ENCODE data around the gene DOK6. TPM values are rescaled to one million over a fixed set of nuclear protein-coding genes. Genes with fewer than 3 reads are reported as not detected.

Gene DOK6
- total RNA-seq, 6 donors from 2014 or later, result 0.89 to 6.1 (median 1.9) TPM

GRCh38 chr18:69631281-69631680 lies 230.6 kb downstream of the DOK6 start:
- no peaks in the 10 kb centered on the region for H3K27me3 ChIP-seq
- no peaks in the 10 kb centered on the region for H3K36me3 ChIP-seq
- ATAC-seq (ENCODE audit: low FRiP score in 2 of 2) (no peak), DNase-seq (no peak)
- WGBS, 2 donors, result 62 to 67% methylated on average over 3 of the region's 3 CpGs
- H3K27ac ChIP-seq, result no peak overlapping the region
- H3K4me3 ChIP-seq, result no peak overlapping the region
- H3K9me3 ChIP-seq, result no peaks in the 10 kb centered on the region
- TF ChIP-seq POLR2AphosphoS5 (IDR thresholded peaks at IDR 0.05) (no peak), EP300 (IDR thresholded peaks at IDR 0.05) (no peak), CTCF (IDR thresholded peaks at IDR 0.05) (no peak)
- no peaks in the 10 kb centered on the region for H3K4me1 ChIP-seq

- DNase-seq, result no peak
- WGBS, 2 donors, result 82 to 84% methylated on average over 2 of the region's 2 CpGs
- ATAC-seq (ENCODE audit: low FRiP score in 2 of 2), result no peak
- H3K27me3 ChIP-seq, result no peaks in the 10 kb centered on the region
- H3K27ac ChIP-seq, result no peak overlapping the region
- H3K36me3 ChIP-seq, result no peaks in the 10 kb centered on the region
- H3K9me3 ChIP-seq, result no peaks in the 10 kb centered on the region
- TF ChIP-seq POLR2A (IDR thresholded peaks at IDR 0.05), result no peak
- no peak for TF ChIP-seq POLR2AphosphoS5 (IDR thresholded peaks at IDR 0.05)
- no peak for TF ChIP-seq CTCF (IDR thresholded peaks at IDR 0.05)
- TF ChIP-seq EP300 (IDR thresholded peaks at IDR 0.05), result no peak
- no peaks in the 10 kb centered on the region for H3K4me1 ChIP-seq
- no peak overlapping the region for H3K4me3 ChIP-seq
These were observed 234.8 kb downstream of the DOK6 start for GRCh38 chr18:69635482-69635881.

GRCh38 chr18:69636529-69637301 lies 236.0 kb downstream of the DOK6 start:
- no peaks in the 10 kb centered on the region for H3K9me3 ChIP-seq
- H3K27me3 ChIP-seq, result no peaks in the 10 kb centered on the region
- no peaks in the 10 kb centered on the region for H3K36me3 ChIP-seq
- ATAC-seq (ENCODE audit: low FRiP score in 2 of 2) (no peak), DNase-seq (no peak)
- no peak overlapping the region for H3K27ac ChIP-seq
- 77 to 83% methylated on average over 6 of the region's 6 CpGs for WGBS, 2 donors
- no peaks in the 10 kb centered on the region for H3K4me1 ChIP-seq
- peak in 3 of 6 experiments; percentile 6 to 15 (median 13) for TF ChIP-seq CTCF (IDR thresholded peaks at IDR 0.05)
- no peak for TF ChIP-seq POLR2A (IDR thresholded peaks at IDR 0.05)
- H3K4me3 ChIP-seq, result no peak overlapping the region

- H3K36me3 ChIP-seq, result no peaks in the 10 kb centered on the region
- no peak overlapping the region for H3K4me3 ChIP-seq
- DNase-seq, result no peak
- no peaks in the 10 kb centered on the region for H3K4me1 ChIP-seq
- H3K27me3 ChIP-seq, result no peaks in the 10 kb centered on the region
- H3K27ac ChIP-seq, result no peak overlapping the region
- WGBS, 2 donors, result 0 to 50% methylated on average over 1 of the region's 1 CpG
- TF ChIP-seq POLR2A (IDR thresholded peaks at IDR 0.05), result no peak
- TF ChIP-seq EP300 (IDR thresholded peaks at IDR 0.05), result no peak
- TF ChIP-seq POLR2AphosphoS5 (IDR thresholded peaks at IDR 0.05), result no peak
- no peak for TF ChIP-seq CTCF (IDR thresholded peaks at IDR 0.05)
- H3K9me3 ChIP-seq, result no peaks in the 10 kb centered on the region
- ATAC-seq (ENCODE audit: low FRiP score in 2 of 2), result no peak
These were observed 237.4 kb downstream of the DOK6 start for GRCh38 chr18:69638056-69638455.

GRCh38 chr18:69647702-69648101 lies 247.0 kb downstream of the DOK6 start:
- Histone ChIP-seq H3K27ac (no peak overlapping the region), H3K9me3 (no peaks in the 10 kb centered on the region), H3K4me1 (no peaks in the 10 kb centered on the region), H3K4me3 (no peak overlapping the region), H3K36me3 (no peaks in the 10 kb centered on the region), H3K27me3 (no peaks in the 10 kb centered on the region)
- TF ChIP-seq POLR2A (IDR thresholded peaks at IDR 0.05) (no peak), CTCF (IDR thresholded peaks at IDR 0.05) (no peak), POLR2AphosphoS5 (IDR thresholded peaks at IDR 0.05) (no peak), EP300 (IDR thresholded peaks at IDR 0.05) (no peak)
- 90% methylated on average over 3 of the region's 3 CpGs for WGBS, 2 donors
- no peak for ATAC-seq (ENCODE audit: low FRiP score in 2 of 2)
- no peak for DNase-seq
